Occipital lobe (tissue), 2 donors: Measurements from ENCODE around the gene F5. TPM values are rescaled to one million over a fixed set of nuclear protein-coding genes. Genes with fewer than 3 reads are reported as not detected.
A peak's percentile ranks its signal among the peaks of the same experiment; 100 is the strongest.

Experiments used
- DNase-seq: peaks from one replicate; lab custom pipeline; 2025; lab: John Stamatoyannopoulos, UW
- total RNA-seq: library from RNA; depleted of rRNA; stranded (reverse); fragments of >200 nt; gene quantifications from one replicate; pipeline ENCODE4 v1.2.3, GENCODE V29; 2014

Gene F5
- under 0.01 TPM for total RNA-seq

DNA sequence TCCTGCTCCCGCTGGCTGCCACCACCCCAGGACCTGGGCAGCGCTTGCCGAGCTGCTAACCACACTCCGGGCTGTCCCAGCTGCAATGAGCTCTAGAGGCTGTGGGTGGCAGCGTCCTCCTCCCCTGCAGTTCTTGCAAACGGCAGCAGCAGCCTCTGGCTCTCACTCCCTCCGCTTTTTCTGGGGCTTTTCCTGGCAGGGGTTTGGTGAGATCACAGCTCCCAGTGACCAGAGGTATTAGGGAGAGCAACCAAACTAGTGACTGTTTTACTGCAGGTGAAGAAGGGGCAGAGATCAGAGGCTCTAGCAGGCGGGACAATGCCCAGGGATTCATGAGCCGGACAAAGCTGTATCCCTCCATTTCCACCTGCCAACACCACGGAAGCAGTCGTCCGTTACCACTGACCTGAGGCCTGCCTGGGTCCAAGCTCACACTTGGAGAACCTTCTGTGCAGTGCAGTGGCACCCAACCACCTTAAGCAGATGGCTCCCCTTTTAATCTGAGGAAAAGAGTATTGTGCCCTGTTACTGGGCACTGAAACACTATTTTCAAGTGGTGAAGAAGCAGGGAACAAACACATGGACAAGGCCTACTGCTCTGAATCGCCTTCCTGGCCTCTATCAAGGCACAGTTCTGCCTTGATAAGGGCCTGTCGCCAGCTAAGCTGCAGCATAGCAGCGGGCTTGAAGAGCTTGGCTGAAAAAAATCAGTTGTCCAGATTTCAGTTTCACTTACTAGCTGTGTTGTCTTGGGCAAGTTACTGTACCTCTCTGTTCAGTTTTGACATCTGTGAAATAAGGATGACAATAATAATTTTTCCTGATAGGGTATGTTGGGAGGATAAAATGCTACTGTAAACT is at the start of gene F5:
TSS of gene F5 (minus strand) at position 87 of the 861 bp plus-strand sequence. CDS start 95 bp downstream, outside the sequence.
- peak; percentile 62 for DNase-seq

DNA sequence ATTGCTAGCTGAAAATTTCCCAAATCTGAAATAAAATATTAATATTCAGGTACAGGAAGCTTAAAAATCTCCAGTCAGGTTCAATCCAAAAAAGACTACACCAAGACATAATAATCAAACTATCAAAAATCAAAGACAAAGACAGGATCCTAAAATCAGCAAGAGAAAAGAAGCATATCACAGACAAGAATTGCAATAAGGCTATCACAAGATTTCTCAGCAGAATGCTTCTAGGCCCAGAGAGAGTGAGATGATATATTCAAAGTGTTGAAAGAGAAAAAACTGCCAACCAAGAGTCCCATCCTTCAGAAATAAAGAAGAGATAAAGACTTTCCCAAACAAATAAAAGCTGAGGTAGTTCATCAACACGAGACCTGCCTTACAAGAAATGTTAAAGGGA is 48.6 kb upstream of the F5 start:
- DNase-seq: no peak

DNA sequence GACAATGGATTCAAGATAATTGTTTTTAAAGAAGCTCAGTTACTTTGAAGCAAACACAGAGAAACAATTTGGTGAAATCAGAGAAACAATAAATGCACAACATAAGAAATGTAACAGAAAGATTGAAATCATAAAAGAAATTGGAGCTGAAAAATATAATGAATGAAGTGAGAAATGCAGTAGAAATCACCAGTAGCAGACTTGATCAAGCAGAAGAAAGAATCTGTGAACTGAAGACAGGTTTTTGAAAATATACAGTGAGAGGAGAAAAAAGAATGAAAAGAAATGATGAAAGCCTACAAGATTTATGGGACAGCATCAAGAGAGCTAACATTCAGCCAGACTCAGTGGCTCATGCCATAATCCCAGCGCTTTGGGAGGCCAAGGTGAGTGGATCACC is 47.9 kb upstream of the F5 start:
- DNase-seq: no peak

DNA sequence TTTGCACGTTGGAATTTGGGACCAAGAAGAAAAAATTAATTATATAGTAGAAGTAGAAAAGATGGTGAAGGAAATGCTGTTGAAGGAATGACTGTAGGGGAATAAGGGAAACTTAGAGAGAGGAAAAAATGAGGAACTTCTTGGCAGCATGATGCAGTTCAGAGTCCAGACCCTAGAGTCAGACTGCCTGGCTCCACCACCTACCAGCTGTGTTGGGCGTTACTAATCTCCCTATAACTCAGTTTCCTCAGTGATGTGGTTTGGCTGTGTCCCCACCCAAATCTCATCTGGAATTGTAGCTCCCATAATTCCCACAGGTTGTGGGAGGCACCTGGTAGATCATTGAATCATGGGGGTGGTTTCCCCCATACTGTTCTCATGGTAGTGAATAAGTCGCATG is 45.0 kb upstream of the F5 start:
- no peak for DNase-seq

GRCh38 chr1:169630006-169630405 is 43.7 kb upstream of the F5 start, which contains the start of gene SELP:
Gene SELP, minus strand, starts transcription at chr1:169630124. Its CDS starts 50 bp downstream, at chr1:169630074.
- no peak for DNase-seq

DNA sequence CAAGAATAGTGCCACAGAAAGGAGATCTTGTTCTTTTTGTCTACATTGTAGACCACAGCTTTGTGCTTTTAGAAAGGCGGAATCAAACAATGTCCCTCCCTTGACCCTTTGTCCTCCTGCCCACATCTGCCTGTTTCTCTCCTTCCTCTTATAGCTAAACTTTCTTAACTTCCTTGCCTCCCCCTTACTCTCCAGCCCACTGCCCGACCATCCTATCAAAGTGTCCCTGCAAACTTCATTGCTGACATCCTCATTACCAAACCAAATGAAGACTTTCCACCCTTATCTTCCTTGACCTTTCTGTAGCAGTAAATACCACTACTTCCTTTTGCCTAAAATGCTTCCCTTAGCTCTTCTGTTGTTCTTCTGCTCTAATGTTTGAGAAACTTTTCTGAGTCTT is 38.6 kb upstream of the F5 start:
- DNase-seq: no peak

- DNase-seq: no peak
These were observed 37.8 kb upstream of the F5 start for GRCh38 chr1:169624122-169624521.

DNA sequence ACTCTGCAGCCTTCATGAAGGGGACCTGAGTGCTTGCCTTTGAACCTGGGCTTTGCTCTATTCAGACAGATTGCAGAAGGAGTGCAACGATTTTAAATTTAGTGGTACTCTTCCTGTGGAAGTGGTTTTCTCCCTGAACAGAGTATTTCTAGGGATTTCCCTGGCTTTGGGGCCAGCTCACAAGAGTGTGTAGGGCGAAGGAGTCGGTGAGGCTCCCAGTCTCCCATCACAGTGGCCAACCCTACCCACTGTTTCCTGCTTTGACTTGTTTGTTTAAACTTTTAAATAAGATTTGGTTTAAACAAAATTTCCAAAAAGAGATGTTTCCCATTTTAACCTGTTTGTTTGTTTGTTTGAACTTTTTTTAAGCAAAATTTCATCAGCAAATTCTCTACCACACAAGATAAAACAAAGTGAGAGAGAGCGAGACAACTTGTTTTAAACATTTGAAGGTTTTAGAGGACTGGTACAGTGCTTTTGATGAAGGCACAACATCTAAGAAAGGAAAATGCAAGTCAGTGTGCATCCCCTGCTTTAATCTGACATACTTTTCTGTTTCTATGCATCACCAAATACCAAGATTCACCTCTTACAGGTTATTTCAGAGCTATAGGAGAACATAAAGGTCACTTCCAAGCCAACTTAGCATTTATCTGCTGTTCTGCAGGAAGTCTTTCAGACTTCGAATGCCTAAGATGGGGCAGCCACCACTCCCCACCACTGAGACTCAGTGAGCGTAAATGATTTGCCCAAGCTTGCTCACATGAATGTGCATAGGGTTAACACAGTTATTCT is 37.0 kb upstream of the F5 start:
- no peak for DNase-seq

DNA sequence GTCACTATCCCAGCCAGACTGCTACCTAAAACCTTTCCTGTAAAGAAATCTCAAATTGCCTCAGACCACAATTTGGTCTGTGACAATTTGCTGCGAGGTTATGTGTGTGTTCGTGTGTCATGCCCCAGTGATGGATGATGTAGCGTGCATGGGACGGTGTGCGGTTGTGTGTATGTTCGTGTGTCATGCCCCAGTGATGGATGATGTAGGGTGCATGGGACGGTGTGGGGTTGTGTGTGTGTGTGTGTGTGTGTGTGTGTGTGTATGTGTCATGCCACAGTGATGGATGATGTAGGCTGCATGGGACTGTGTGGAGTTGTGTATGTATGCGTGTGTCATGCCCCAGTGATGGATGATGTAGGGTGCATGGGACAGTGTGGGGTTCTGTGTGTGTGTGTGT is 34.3 kb upstream of the F5 start:
- no peak for DNase-seq

DNA sequence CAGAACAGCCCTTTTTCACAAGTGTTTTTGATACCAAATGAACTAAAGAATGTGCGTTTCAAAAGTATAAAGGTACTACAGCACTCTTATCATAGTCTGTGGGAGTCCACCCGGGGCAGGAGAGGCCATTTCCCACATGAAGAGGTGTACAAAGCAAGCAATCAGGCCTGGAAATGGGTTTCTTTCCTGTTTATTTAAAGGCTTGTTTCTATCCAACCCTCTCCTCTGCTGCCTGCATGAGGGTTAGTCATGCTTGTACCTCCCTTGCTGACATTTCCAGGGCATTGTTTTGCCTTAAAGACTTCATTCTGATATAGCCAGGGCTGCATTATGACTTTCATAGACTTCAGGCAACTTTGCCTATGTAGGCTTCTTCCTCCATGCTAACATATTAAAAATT is 32.1 kb upstream of the F5 start:
- DNase-seq: no peak

DNA sequence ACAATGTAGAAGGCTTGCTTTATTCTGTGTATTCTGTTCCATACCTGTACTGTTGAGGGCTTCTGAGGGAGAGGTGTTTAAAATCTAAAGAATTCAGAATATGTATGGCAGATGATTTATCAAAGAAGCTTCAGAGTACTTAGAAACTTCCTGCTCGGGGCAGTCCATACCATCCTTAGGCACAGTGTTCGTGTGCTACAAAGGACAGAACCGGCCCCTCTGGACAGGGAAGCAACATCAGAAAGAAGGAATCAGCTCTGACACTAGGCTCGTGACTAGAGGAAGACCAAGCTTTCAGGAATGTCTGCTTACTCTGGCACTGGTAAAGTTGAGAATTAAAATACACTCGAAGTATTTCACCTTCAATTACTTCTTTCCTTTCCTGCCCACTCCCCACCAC is 29.5 kb upstream of the F5 start:
- DNase-seq: no peak

- DNase-seq: no peak
These were observed 24.6 kb upstream of the F5 start for GRCh38 chr1:169610858-169611257.

GRCh38 chr1:169610108-169610507 is 23.8 kb upstream of the F5 start:
- no peak for DNase-seq

DNA sequence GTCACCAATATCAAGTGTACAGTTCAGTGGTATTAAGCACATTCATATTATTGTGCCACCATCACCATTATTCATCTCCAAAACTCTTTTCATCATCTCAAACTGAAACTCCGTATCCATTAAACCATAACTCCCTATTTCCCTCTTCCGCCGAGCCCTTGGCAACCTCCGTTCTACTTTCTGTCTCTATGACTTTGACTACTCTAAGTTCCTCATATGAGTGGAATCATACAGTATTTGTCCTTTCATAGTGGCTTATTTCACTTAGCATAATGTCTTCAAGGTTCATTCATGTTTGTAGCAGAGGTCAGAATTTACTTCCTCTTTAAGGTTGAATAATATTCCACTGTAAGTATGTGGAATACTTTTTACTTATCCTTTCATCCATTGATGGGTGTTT is 21.9 kb upstream of the F5 start:
- no peak for DNase-seq

GRCh38 chr1:169604781-169605560 is 18.7 kb upstream of the F5 start:
- DNase-seq: no peak

DNA sequence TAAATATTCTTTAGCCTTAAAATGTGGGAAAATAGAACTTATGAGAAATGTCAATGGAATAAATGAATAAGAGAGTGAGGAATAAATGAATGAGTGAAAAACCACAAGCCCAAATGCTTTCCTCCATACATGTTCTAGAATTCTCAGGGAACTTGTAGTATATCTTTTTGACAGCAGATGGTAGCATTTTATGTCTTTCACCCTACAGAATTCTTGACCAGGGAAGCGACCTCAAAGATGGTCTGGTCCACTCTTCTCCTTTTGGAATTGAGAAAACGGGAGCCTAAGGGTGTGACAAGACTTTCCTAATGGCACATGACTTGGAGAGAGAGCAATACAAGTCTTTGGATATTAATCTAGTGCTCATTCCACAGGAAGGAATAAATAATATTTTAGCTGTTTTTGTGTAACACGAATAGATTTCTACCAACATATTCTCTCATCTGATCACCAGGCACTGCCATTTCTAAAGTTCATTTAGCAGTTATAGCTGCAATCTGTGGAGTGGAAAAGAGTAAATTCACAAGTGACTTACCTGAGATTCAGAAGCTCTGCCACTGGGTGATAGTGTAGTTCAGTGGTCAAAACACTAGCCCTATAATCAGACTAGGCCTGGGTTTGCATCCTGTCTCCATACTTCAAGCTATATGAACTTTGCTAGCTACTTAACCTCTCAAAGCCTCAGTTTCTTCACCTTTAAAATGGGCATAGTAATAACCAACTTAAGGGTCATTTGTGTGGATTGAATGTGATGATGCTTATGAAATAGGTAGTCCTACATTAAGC is 15.0 kb upstream of the F5 start:
- no peak for DNase-seq

- no peak for DNase-seq
These were observed 9.8 kb upstream of the F5 start for GRCh38 chr1:169595764-169596711.

DNA sequence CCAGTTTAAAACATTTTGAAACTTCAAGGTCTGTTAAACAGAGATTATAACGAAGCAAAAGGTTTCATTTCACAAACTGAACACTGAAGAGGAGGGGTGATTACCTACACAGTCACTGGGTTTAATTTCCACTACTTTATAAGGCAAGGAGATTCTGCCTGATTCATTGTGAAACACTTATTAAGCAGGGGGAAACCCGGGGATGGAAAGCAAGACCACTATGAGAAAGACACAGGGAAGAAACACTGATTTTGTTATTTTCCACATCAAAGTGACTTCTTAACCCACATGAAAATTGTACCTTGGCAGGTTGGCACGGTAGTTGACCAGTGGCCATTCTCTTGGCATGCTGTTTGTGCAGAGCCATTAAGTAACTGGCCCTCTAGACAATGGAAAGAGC is 8.1 kb upstream of the F5 start:
- no peak for DNase-seq

DNA sequence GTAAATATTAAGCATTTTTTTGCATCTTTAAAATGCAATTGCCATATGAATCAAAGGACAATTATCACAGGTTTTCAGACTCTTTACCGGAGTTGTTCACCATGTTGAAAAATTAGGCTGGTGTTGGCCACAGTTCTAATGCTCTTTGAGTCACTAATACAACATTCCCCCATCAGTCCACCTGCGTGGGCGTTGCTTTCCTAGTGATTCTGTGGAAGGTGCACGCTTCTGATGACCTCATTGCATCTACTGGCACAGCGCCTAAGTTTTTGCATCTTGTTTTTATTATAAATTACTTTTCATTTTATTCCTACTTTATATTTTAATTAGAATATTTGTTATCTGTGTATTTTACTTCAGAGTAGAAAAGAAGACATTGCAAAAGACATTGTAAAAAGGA is 4.7 kb upstream of the F5 start:
- DNase-seq: no peak
